Measurements from ENCODE around the gene SEZ6L.

GRCh38 chr22:26302726-26303125 lies 133.5 kb downstream of the SEZ6L start:
- TF ChIP-seq CTCF (IDR thresholded peaks at IDR 0.05; ENCODE audit: borderline replicate concordance, extremely low read depth, low read length, poor library complexity, severe bottlenecking) (no peak), EZH2 (IDR thresholded peaks at IDR 0.05; ENCODE audit: borderline replicate concordance, low read depth, low read length, severe bottlenecking) (no peak)

All from DND-41 (cell line).